Measurements from ENCODE around the gene RBKS.

DNA sequence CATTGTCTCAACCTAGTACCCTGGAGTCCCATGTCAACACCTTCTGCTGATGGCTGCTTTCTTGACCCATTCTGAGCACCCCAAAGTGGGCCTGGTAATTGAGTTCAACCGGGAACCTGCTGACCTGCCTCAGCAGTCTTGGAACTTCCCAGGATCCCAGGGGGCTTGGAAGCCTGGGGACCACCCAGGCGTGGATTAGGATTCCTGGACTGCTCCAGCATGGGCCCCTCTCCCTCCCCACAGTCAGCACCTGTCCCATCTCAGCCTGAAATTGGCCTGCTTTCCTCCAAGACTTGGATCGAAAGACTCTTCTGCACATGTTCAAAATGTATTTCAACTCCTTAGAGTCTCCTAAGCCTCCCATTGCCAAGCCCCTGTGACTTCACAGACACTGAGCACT is 134.1 kb downstream of the RBKS start:
- TF ChIP-seq EED (CRISPR knock-in tag; IDR thresholded peaks at IDR 0.05): no peak
- no peak for TF ChIP-seq POLR2AphosphoS5 (IDR thresholded peaks at IDR 0.05; ENCODE audit: low read depth, low read length)
- no peak for TF ChIP-seq RFX1 (IDR thresholded peaks at IDR 0.05)

All from HepG2 (cell line).